ENCODE measurements around the gene NIPBL.
"Not testable (repeated sequence)": the region's sequence is repeated elsewhere in the genome, so short reads cannot be mapped to it uniquely, and the experiment has no call there.

NIPBL gene

GRCh38 chr5:36879274-36880033, 2.9 kb downstream of the NIPBL start:
- DNase-seq (ENCODE audit: low read depth in 2 of 2): no peak

- DNase-seq (ENCODE audit: low read depth in 2 of 2): no peak
Observed at GRCh38 chr5:36880761-36881160, 4.2 kb downstream of the NIPBL start.

- no peak for DNase-seq (ENCODE audit: low read depth in 2 of 2)
Observed at GRCh38 chr5:36881304-36881703, 4.7 kb downstream of the NIPBL start.

GRCh38 chr5:36881807-36882206, 5.2 kb downstream of the NIPBL start:
- DNase-seq (ENCODE audit: low read depth in 2 of 2): no peak

- no peak for DNase-seq (ENCODE audit: low read depth in 2 of 2)
Observed at GRCh38 chr5:36882250-36882649, 5.7 kb downstream of the NIPBL start.

GRCh38 chr5:36883894-36884462, 7.4 kb downstream of the NIPBL start:
- DNase-seq (ENCODE audit: low read depth in 2 of 2): no peak

- DNase-seq (ENCODE audit: low read depth in 2 of 2): no peak
Observed at GRCh38 chr5:36885149-36885548, 8.6 kb downstream of the NIPBL start.

- no peak for DNase-seq (ENCODE audit: low read depth in 2 of 2)
Observed at GRCh38 chr5:36885566-36886485, 9.3 kb downstream of the NIPBL start.

GRCh38 chr5:36886791-36887190, 10.2 kb downstream of the NIPBL start:
- no peak for DNase-seq (ENCODE audit: low read depth in 2 of 2)

GRCh38 chr5:36887532-36887931, 11.0 kb downstream of the NIPBL start:
- DNase-seq (ENCODE audit: low read depth in 2 of 2): no peak

GRCh38 chr5:36888303-36888702, 11.7 kb downstream of the NIPBL start:
- no peak for DNase-seq (ENCODE audit: low read depth in 2 of 2)

- DNase-seq (ENCODE audit: low read depth in 2 of 2): no peak
Observed at GRCh38 chr5:36889264-36889663, 12.7 kb downstream of the NIPBL start.

GRCh38 chr5:36891266-36891665, 14.7 kb downstream of the NIPBL start:
- no peak for DNase-seq (ENCODE audit: low read depth in 2 of 2)

- DNase-seq (ENCODE audit: low read depth in 2 of 2): not testable (repeated sequence)
Observed at GRCh38 chr5:36892085-36892830, 15.7 kb downstream of the NIPBL start.

GRCh38 chr5:36894954-36895353, 18.4 kb downstream of the NIPBL start:
- DNase-seq (ENCODE audit: low read depth in 2 of 2): no peak

GRCh38 chr5:36896476-36896875, 19.9 kb downstream of the NIPBL start:
- DNase-seq (ENCODE audit: low read depth in 2 of 2): no peak

- DNase-seq (ENCODE audit: low read depth in 2 of 2): no peak
Observed at GRCh38 chr5:36897616-36898015, 21.0 kb downstream of the NIPBL start.

GRCh38 chr5:36899860-36900259, 23.3 kb downstream of the NIPBL start:
- no peak for DNase-seq (ENCODE audit: low read depth in 2 of 2)

GRCh38 chr5:36900283-36900682, 23.7 kb downstream of the NIPBL start:
- DNase-seq (ENCODE audit: low read depth in 2 of 2): no peak

- not testable (repeated sequence) for DNase-seq (ENCODE audit: low read depth in 2 of 2)
Observed at GRCh38 chr5:36901077-36901476, 24.5 kb downstream of the NIPBL start.

GRCh38 chr5:36901856-36902255, 25.3 kb downstream of the NIPBL start:
- DNase-seq (ENCODE audit: low read depth in 2 of 2): no peak

GRCh38 chr5:36902353-36902752, 25.8 kb downstream of the NIPBL start:
- no peak for DNase-seq (ENCODE audit: low read depth in 2 of 2)
